ENCODE results near the gene CFAP46. TPM values are rescaled to one million over a fixed set of nuclear protein-coding genes. Genes with fewer than 3 reads are reported as not detected.
A peak's percentile ranks its signal among the peaks of the same experiment; 100 is the strongest.

Gene CFAP46
- total and polyA plus RNA-seq, 2 of the 4 experiments (the other 2 are of a cell fraction), result 1.3 to 1.8 TPM

GRCh38 chr10:132961787-132962622 is 19.6 kb upstream of the CFAP46 start:
- intact Hi-C loops (cut with micrococcal nuclease), result no loop called here
- peak overlapping the region; percentile 71 for H3K4me3 ChIP-seq (ENCODE audit: insufficient read depth, low read depth, low read length)
- H3K27ac ChIP-seq (ENCODE audit: insufficient read depth, low read length), result no peak overlapping the region
- no TSS peak for BruUV-seq (replicated peaks)
- H3K56ac ChIP-seq (ENCODE audit: extremely low read depth, insufficient read depth, low read length), result no peak overlapping the region
- H2BK15ac ChIP-seq (ENCODE audit: low read depth, low read length), result no peak overlapping the region
- 11% methylated on average over 11 of the region's 41 CpGs; no CpG with 5 or more reads in 1 of the 2 experiments for WGBS, 2 experiments (ENCODE audit: extremely low coverage in 2 of 2, insufficient read length in 1 of 2)
- no peak overlapping the region for H3K18ac ChIP-seq (ENCODE audit: low read depth, low read length)
- no peaks in the 10 kb centered on the region for H4K20me1 ChIP-seq (ENCODE audit: insufficient read depth, low read length)
- no peak overlapping the region; the same call in 1 of the 2 replicates for H2BK20ac ChIP-seq (ENCODE audit: low read depth, low read length)
- no peak overlapping the region for H3K14ac ChIP-seq (replicated peaks; ENCODE audit: low read depth, low read length)
- TF ChIP-seq MAFK (IDR thresholded peaks at IDR 0.05; ENCODE audit: low read depth, low read length), result no peak
- no peak overlapping the region; the same call in 1 of the 2 replicates for H3K4ac ChIP-seq (ENCODE audit: low read depth, low read length)
- peaks cover 1% of the 10 kb centered on the region; the same call in 1 of the 2 replicates for H3K9me3 ChIP-seq (ENCODE audit: control insufficient read depth, insufficient read depth, low read length)
- no peaks in the 10 kb centered on the region for H3K79me1 ChIP-seq (ENCODE audit: low read depth in 1 of 2, low read length in 2 of 2)
- peak overlapping the region; percentile 87 for H3K4me2 ChIP-seq (ENCODE audit: low read depth, low read length)
- in situ Hi-C loops (cut with MboI; ENCODE audit: low sequenced_read_pairs), result no loop called here
- H3K23ac ChIP-seq (ENCODE audit: low read depth, low read length), result no peak overlapping the region
- H4K91ac ChIP-seq (ENCODE audit: insufficient read depth, low read depth, low read length), result no peak overlapping the region
- ChIA-PET CTCF (interaction anchor here (1.1 kb wide), 1 partner anchor 15 kb away, joined by 3 read pairs; no protein-coding TSS in a partner anchor), POLR2A (ENCODE audit: unreplicated experiment) (interaction anchor here (0.6 kb wide), 1 partner anchor 76 kb away, joined by 3 read pairs; no protein-coding TSS in a partner anchor)
- dilution Hi-C loops (cut with HindIII; ENCODE audit: low sequenced_read_pairs, unreplicated experiment), result no loop called here
- no peak overlapping the region for H2BK5ac ChIP-seq (ENCODE audit: low read depth, low read length, poor library complexity, severe bottlenecking)
- DNase-seq, result peak; percentile 67
- H2AK5ac ChIP-seq (ENCODE audit: low read depth, low read length), result no peak overlapping the region
- H3K4me1 ChIP-seq (ENCODE audit: control insufficient read depth, insufficient read depth, low read length), result peaks cover 1% of the 10 kb centered on the region; the same call in 1 of the 2 replicates
- no peaks in the 10 kb centered on the region; the same call in 1 of the 2 replicates for H3K9me1 ChIP-seq (ENCODE audit: insufficient read depth, low read length)
- H2BK120ac ChIP-seq (ENCODE audit: low read depth, low read length), result no peak overlapping the region
- H4K8ac ChIP-seq (ENCODE audit: low read depth in 2 of 2, low read length in 2 of 2), result no peak overlapping the region
- H3K27me3 ChIP-seq (ENCODE audit: control insufficient read depth, insufficient read depth, low read length), result peaks cover 31% of the 10 kb centered on the region
- peak; percentile 83 for ATAC-seq (ENCODE audit: low read depth)
- H2AK9ac ChIP-seq (replicated peaks; ENCODE audit: low read depth, low read length, poor library complexity), result peak overlapping the region; percentile 10
- H2AFZ ChIP-seq (replicated peaks; ENCODE audit: low read length, poor library complexity), result peak overlapping the region; percentile 92
- no peak overlapping the region; the same call in 1 of the 2 replicates for H3K9ac ChIP-seq (ENCODE audit: low read depth, low read length)
- H4K5ac ChIP-seq (ENCODE audit: low read depth, low read length), result no peak overlapping the region
- no peaks in the 10 kb centered on the region for H3K36me3 ChIP-seq (ENCODE audit: control insufficient read depth, insufficient read depth, low read length)
